ENCODE results near the gene METRNL.
"Not testable (repeated sequence)": the region's sequence is repeated elsewhere in the genome, so short reads cannot be mapped to it uniquely, and the experiment has no call there.

The METRNL gene

GRCh38 chr17:83053021-83053681 is 26.3 kb upstream of the METRNL start:
- DNase-seq (ENCODE audit: low read depth), result no peak

GRCh38 chr17:83053739-83054451 is 25.5 kb upstream of the METRNL start:
- DNase-seq (ENCODE audit: low read depth), result no peak

GRCh38 chr17:83054518-83055125 is 24.8 kb upstream of the METRNL start:
- DNase-seq (ENCODE audit: low read depth), result no peak

- DNase-seq (ENCODE audit: low read depth), result not testable (repeated sequence)
Measured at GRCh38 chr17:83055176-83055575, 24.2 kb upstream of the METRNL start.

- peak; percentile 32 for DNase-seq (ENCODE audit: low read depth)
Measured at GRCh38 chr17:83055911-83056582, 23.4 kb upstream of the METRNL start.

GRCh38 chr17:83056583-83057396 is 22.6 kb upstream of the METRNL start:
- no peak for DNase-seq (ENCODE audit: low read depth)

GRCh38 chr17:83057397-83057761 is 22.0 kb upstream of the METRNL start:
- no peak for DNase-seq (ENCODE audit: low read depth)

- DNase-seq (ENCODE audit: low read depth), result no peak
Measured at GRCh38 chr17:83057793-83058265, 21.6 kb upstream of the METRNL start.

GRCh38 chr17:83058266-83058798 is 21.1 kb upstream of the METRNL start:
- DNase-seq (ENCODE audit: low read depth), result no peak

GRCh38 chr17:83061586-83061985 is 17.8 kb upstream of the METRNL start:
- no peak for DNase-seq (ENCODE audit: low read depth)

- no peak for DNase-seq (ENCODE audit: low read depth)
Measured at GRCh38 chr17:83062011-83062817, 17.2 kb upstream of the METRNL start.

- no peak for DNase-seq (ENCODE audit: low read depth)
Measured at GRCh38 chr17:83062818-83063671, 16.4 kb upstream of the METRNL start.

- no peak for DNase-seq (ENCODE audit: low read depth)
Measured at GRCh38 chr17:83064021-83064731, 15.2 kb upstream of the METRNL start.

- no peak for DNase-seq (ENCODE audit: low read depth)
Measured at GRCh38 chr17:83064732-83065659, 14.4 kb upstream of the METRNL start.

- DNase-seq (ENCODE audit: low read depth), result no peak
Measured at GRCh38 chr17:83065660-83066542, 13.5 kb upstream of the METRNL start.

- DNase-seq (ENCODE audit: low read depth), result not testable (repeated sequence)
Measured at GRCh38 chr17:83066543-83066890, 12.9 kb upstream of the METRNL start.

All from fibroblast of the conjunctiva (primary cell).